ENCODE results near the gene COA1.
A peak's percentile ranks its signal among the peaks of the same experiment; 100 is the strongest.
"Not testable (repeated sequence)": the region's sequence is repeated elsewhere in the genome, so short reads cannot be mapped to it uniquely, and the experiment has no call there.

The COA1 gene

GRCh38 chr7:43726466-43726865, 2.9 kb downstream of the COA1 start:
- DNase-seq (ENCODE audit: low spot score), result no peak

DNA sequence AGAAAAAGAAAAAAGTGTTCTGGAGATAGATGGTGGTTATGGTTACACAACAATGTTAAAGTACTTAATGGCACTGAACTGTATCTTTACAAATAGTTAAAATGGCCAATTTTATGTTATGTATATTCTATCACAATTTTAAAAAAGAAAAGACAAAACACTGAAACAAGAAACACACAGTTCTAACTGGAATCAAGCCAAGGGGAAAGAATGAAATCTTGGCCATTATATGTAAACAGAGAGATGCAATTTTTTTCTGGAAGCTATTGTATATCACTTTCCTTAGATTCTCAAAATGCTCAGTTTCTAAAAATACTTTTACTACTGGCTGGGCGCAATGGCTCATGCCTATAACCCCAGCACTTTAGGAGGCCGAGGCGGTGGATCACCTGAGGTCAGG, 4.1 kb downstream of the COA1 start:
- DNase-seq (ENCODE audit: low spot score), result no peak

DNA sequence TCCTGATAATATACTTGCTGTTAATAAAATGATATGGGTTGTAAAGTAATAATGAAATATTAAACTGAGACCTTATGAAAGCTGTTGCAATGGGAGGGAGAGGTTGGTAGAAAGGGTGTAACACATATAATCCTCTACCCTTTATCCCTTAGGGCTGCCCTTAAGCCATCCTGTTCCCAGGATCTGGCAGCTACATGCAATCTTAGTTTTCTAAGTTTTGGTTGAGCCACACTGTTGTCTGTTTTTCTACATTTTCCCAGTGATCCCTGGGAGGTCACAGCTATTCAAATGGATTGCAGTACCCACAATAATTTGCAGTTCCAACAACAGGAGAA, 6.3 kb downstream of the COA1 start:
- no peak for DNase-seq (ENCODE audit: low spot score)

DNA sequence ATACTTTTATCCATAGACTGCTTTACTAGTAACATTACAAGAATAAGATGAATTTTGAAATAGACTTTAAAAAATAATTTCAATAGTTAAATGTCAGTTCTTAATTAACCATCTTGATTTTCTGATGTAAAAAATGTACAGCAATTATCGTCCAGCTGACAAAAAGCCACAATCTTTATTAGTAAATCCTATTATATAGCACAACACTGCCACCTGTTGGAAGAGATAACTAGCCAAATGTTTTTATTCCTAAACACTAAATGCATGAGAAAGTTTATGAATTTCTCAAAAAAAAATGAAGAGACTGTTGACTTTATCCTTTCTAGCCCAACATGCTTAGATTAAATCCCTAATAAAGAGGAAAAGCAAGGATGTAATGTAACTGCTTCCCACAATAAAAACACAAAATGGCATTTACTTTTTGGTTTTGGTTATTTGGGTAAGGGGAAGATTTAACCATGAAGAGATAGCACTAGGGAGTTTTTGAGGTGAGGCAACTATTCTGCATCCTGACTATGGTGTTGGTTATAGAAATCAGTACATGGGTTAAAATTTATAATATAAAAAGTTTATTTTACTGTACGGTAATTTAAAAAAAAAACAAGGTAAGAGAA, 8.0 kb downstream of the COA1 start:
- no peak for DNase-seq (ENCODE audit: low spot score)

- no peak for DNase-seq (ENCODE audit: low spot score)
Observed at GRCh38 chr7:43716598-43716997, 12.7 kb downstream of the COA1 start.

GRCh38 chr7:43715966-43716365, 13.4 kb downstream of the COA1 start:
- not testable (repeated sequence) for DNase-seq (ENCODE audit: low spot score)

DNA sequence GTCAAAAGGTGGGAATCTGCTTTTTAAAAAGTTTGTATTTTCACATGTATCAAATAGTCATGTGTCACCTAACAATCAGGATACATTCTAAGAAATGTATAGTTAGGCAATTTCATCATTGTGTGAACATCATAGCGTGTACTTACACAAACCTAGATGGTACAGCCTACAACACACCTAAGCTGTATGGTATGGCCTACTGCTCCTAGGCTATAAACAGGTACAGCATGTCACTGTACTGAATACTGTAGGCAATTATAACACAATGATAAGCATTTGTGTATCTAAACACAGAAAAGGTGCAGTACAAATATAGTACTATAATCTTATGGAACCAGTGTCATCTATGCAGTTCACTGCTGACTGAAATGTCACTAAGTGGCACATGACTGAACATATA, 17.8 kb downstream of the COA1 start:
- no peak for DNase-seq (ENCODE audit: low spot score)

DNA sequence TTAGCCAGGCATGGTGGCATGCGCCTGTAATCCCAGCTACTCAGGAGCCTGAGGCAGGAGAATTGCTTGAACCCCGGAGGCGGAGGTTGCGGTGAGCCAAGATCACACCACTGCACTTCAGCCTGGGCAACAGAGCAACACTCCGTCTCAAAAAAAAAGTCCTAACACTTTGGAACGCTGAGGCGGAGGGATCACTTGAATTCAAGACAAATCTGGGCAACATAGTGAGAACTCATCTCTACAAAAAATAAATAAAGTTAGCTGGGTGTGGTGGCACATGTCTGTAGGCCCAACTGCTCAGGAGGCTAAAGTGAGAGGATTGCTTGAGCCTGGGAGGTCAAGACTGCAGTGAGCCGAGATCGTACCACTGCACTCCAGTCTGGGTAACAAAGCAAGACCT, 21.3 kb downstream of the COA1 start:
- not testable (repeated sequence) for DNase-seq (ENCODE audit: low spot score)

GRCh38 chr7:43703573-43703972, 25.8 kb downstream of the COA1 start:
- no peak for DNase-seq (ENCODE audit: low spot score)

GRCh38 chr7:43702974-43703373, 26.3 kb downstream of the COA1 start:
- no peak for DNase-seq (ENCODE audit: low spot score)

DNA sequence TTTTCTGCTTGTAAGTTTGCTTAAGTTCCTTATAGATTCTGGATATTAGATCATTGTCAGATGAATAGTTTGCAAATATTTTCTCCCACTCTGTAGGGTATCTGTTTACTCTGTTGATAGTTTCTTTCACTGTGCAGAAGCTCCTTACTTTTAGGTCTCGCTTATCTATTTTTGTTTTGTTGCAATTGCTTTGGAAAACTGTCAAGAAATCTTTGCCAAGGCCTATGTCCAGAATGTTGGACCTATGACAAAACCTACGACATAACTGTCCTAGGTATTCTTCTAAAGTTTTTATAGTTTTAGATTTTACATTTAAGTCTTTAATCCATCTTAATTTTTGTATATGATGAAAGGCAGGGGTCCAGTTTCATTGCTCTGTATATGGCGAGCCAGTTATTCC, 27.4 kb downstream of the COA1 start:
- no peak for DNase-seq (ENCODE audit: low spot score)

DNA sequence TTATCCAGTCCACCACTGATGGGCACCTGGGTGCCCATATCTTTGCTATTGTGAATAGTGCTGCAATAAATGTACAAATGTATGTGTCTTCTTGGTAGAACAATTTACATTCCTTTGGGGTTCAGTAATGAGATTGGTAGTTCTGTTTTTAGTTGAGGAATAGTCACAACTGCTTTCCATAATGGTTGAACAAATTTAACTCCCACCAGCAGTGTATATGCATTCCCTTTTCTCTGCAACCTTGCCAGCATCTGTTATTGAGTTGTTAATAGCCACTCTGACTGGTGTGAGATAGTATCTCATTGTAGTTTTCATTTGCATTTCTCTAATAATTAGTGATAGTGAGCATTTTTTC, 27.8 kb downstream of the COA1 start:
- no peak for DNase-seq (ENCODE audit: low spot score)

DNA sequence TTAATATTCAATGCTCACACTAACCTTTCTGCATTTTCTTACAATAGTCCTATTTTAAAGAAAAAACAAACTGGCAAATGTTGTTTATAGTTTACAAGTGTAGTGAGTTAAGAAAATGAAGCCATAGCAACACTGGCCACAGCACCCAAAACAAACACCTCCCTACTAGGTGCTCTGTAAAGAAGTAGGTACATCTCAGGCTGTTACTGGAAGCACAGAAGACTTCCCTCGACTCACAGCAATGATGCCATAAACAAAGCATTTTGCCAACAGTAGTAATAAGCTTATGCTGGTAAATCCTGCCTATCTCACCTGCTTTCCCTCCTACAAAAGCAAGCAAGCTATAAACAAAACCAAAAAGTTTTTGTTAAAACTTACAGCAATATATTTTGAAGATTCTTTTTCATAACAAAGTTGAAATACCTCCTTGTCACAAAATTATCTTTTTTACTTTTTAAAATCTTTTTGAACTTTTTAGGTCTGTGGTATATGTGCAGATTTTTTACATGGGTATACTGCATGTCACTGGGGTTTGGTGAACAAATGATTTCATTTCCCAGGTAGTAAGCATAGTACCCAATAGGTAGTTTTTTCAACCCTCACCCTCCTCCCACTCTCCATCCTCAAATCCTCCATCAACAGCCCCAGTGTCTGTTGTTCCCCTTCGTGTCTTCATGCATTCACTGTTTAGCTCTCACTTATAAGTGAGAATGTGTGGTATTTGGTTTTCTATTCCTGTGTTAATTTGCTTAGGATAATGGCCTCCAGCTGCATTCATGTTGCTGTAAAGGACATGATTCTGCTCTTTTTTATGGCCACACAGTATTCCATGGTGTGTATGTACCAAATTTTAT, 28.4 kb downstream of the COA1 start:
- no peak for DNase-seq (ENCODE audit: low spot score)

DNA sequence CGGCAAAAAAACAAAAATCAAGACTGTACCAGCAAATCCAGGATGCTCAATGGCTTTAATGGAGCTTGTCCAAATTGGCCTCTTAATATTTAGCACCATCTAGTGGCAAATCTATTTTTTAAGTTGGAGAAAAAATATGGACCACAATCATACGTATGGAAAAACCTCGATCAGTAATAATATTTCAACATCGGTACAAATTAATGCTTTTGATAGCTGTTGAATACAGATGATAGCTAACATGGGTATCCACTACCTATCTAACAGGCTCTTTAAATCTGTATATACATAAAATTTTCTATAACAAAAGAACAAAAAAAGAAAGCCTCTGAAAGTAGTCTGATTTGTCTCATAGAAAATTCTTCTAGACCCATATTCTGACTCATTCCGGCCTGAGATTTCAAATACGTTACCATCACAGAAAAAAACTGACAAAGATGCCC, 29.2 kb downstream of the COA1 start:
- peak; percentile 52 for DNase-seq (ENCODE audit: low spot score)

GRCh38 chr7:43698460-43699255, 30.7 kb downstream of the COA1 start:
- DNase-seq (ENCODE audit: low spot score), result peak; percentile 74

DNA sequence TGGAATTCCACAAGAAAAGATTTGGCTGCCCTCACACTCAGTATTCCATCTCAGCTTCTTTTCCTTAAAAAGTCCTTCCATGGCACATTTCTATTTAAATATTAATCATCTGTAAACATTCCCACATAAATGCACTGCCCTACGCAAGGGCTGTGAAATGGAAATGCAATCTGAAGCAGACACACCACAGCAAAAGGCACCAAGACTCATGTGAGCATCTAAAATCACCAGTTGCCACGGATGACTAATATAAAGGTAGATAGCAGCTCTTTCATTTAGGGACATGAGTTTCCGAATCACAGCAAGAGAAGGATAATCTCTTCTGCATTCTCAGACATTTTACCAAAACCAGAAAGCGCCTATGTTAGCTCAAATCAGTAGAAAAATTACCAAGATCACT, 31.6 kb downstream of the COA1 start:
- no peak for DNase-seq (ENCODE audit: low spot score)

DNA sequence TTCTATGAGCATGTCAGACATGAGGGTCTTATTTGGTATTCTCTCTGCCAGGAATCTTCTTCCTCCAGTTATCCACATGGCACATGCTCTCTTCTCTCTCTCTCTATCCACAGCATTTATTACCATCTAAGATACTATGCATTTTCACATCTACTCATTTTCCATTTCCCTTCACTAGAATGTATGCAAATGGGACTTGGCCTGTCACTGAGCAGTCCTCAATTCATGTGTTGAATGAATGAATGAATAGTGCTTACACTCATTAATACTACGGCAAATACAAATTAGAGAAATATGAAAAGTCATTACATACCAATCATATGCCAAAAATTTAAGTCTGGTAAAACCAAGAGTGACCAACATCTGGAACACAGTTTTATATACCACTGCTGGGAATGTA, 34.0 kb downstream of the COA1 start:
- DNase-seq (ENCODE audit: low spot score), result no peak

- DNase-seq (ENCODE audit: low spot score), result no peak
Observed at GRCh38 chr7:43694399-43694748, 34.9 kb downstream of the COA1 start.

GRCh38 chr7:43693687-43694398, 35.5 kb downstream of the COA1 start:
- DNase-seq (ENCODE audit: low spot score), result no peak

DNA sequence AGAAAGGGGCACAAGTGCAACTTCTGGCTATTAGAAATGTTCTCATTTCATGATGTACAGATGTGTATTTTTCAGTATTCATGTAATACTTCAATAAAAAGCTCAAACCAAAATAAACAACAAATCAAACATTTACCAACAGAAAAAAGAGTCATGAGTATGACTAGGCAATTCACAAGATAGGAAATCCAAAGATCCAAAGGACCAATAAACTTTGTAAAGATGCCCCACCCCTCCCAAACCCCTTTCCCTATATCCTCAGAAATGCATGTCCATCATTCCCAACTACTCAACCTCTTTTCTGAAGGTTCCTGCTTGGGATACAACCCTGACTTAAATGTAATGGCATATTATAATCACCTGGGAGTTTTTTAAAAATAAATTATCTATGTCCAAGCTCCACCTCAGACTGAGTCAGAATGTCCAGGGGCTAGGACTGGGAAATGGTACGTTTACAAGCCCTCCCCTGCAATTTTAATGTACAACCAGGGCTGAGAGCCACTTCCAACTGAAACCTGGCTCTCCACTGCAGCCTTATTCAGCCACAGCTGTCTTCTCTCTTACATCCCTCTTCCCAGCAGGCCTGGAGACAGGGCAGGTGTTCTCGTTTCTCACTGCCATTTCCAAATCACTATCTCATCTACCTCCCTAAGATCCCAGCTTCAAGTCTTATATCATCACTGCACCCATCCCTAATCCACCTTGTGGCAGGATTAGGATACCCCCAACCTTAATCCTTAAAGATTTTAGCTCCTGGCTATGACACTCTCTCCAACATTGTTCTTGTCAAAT, 36.5 kb downstream of the COA1 start:
- DNase-seq (ENCODE audit: low spot score), result no peak

DNA sequence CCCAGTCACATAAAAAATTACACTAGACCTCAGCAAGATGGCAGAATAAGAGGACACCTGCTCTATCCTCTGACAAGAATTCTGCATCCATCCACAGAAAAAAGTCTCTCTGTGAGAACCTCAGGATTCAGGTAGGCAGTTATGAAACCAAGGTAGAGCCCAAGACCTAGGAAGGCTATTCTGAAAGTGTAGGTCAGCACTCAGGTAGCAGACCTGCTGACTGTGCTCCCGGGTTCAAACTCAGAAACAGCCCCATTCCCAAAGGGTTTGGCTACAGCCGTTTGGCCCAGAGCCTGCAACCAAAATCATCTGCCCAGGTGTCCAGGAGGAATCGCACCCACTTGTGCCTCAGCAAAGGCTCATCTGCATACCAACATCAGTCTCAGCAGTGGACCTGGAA, 37.7 kb downstream of the COA1 start:
- no peak for DNase-seq (ENCODE audit: low spot score)

- no peak for DNase-seq (ENCODE audit: low spot score)
Observed at GRCh38 chr7:43689115-43689514, 40.2 kb downstream of the COA1 start.
